ENCODE results near the gene SASH1.

The SASH1 gene

DNA sequence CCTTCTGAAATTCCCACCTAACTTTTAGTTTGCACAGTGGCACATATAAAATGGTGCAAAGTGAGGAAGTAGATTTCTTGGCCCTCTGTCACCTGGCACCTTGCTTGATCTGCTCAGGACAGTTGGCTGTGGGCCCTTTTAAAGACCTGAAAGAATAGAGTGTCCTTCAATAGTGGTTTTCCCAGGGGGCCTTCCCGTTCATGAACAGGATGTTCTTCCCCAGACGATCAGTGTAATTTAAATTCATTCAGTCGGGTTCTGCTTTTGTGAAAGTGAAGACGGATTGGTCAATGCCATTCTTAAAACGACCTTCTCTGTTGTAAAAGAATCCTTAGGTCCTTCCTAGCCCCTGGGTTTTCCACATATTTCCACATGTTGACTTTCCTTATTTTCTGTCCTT, 178.5 kb downstream of the SASH1 start:
- Histone ChIP-seq H3K27ac (ENCODE audit: low read depth, low read length) (peak overlapping the region; percentile 4), H3K9ac (ENCODE audit: low read length) (no peak overlapping the region), H3K27me3 (ENCODE audit: control insufficient read depth, insufficient read depth, low read length) (no peaks in the 10 kb centered on the region), H3K4me1 (ENCODE audit: control insufficient read depth, insufficient read depth, low read length) (peaks cover 8% of the 10 kb centered on the region), H3K4me3 (ENCODE audit: low read length) (no peak overlapping the region), H3K36me3 (ENCODE audit: control insufficient read depth, insufficient read depth, low read length) (peaks cover 6% of the 10 kb centered on the region)

DNA sequence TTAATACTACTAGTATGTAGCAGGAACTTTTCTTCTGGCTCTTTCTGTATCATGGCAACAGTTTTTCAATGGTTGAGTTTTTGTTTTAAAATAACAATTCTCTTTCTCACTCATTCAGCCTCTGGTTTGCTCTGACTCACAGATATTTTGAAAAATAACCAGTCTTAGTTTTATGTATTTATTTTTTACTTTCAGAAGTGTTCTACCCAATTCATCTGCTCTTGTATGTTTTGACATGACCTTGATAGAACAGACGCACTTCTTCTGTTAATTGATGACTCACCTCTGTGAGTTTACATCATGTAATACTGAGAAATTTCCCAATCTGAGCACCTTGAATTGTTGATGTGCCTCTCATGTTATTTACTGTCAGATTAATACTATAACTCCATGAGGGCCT, 178.9 kb downstream of the SASH1 start:
- H3K4me1 ChIP-seq (ENCODE audit: control insufficient read depth, insufficient read depth, low read length), result peaks cover 8% of the 10 kb centered on the region
- H3K36me3 ChIP-seq (ENCODE audit: control insufficient read depth, insufficient read depth, low read length), result peaks cover 6% of the 10 kb centered on the region

DNA sequence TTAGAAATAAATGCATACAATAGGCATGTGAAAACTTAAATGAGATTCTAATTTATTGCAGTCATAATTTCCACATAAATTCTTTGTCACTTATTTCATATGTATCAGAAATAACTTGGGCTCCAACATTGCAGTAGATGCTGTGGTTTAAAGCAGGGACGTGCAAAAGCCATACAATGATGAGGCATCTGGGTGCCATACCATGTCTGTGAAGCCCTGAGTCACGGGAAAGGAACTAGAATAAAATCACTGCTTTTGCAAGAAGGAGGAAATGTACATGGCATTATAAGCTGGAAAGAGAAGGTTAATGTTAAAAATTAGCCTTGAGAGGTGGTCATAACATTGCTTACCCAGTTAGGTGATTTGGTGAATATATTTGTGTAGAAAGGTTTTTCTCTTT, 180.4 kb downstream of the SASH1 start:
- H3K4me1 ChIP-seq (ENCODE audit: control insufficient read depth, insufficient read depth, low read length), result peaks cover 8% of the 10 kb centered on the region
- peaks cover 11% of the 10 kb centered on the region for H3K36me3 ChIP-seq (ENCODE audit: control insufficient read depth, insufficient read depth, low read length)
- no peak overlapping the region for H3K4me3 ChIP-seq (ENCODE audit: low read length)
- H3K27ac ChIP-seq (ENCODE audit: low read depth, low read length), result no peak overlapping the region
- no peaks in the 10 kb centered on the region for H3K27me3 ChIP-seq (ENCODE audit: control insufficient read depth, insufficient read depth, low read length)
- no peak overlapping the region for H3K9ac ChIP-seq (ENCODE audit: low read length)

More for the DNA sequence above, 178.9 kb downstream of the SASH1 start:
- H3K27ac ChIP-seq (ENCODE audit: low read depth, low read length), result peak overlapping the region; percentile 27
- no peaks in the 10 kb centered on the region for H3K27me3 ChIP-seq (ENCODE audit: control insufficient read depth, insufficient read depth, low read length)
- no peak overlapping the region for H3K4me3 ChIP-seq (ENCODE audit: low read length)
- no peak overlapping the region for H3K9ac ChIP-seq (ENCODE audit: low read length)

DNA sequence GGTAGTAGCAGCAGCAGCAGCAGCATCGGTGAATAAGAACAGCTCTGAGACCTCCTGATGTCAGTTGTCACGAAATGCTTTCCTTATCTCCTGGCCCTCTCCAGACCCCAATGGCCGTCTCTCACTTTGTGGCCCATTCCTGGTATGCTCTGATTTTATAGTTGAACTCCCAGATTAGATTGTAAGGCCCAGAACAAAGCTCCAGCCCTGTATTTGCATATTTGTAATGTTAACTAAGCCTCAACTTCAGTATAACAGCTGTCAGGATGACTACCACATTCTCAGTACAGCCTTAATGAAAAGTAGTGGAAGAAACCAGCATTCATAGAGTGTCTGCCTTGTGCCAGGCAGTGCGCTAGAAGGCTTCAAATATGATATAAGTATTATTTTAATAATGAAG, 180.9 kb downstream of the SASH1 start:
- no peak overlapping the region for H3K4me3 ChIP-seq (ENCODE audit: low read length)
- H3K9ac ChIP-seq (ENCODE audit: low read length), result no peak overlapping the region
- peaks cover 11% of the 10 kb centered on the region for H3K36me3 ChIP-seq (ENCODE audit: control insufficient read depth, insufficient read depth, low read length)
- H3K4me1 ChIP-seq (ENCODE audit: control insufficient read depth, insufficient read depth, low read length), result peaks cover 8% of the 10 kb centered on the region
- H3K27ac ChIP-seq (ENCODE audit: low read depth, low read length), result no peak overlapping the region
- H3K27me3 ChIP-seq (ENCODE audit: control insufficient read depth, insufficient read depth, low read length), result no peaks in the 10 kb centered on the region

DNA sequence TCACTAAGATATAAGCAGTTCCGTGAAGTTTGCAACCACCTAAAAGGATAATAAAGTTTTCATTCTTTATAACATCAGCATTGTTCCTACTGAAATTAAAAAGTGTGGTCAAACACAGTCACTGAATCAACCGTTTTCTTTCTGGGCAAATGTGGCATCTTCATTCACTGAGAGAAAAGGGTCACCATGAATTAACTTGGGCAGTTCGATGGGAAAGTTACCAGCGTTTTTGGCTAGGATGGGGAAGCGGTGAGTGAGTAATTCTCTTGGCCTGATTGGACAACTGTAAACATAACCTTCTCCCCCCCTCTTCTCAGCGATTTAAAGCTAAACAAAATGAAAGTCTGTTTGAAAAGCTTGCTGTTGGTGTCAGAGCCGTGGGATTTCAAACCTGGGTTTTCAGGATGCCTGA, 181.8 kb downstream of the SASH1 start:
- peaks cover 11% of the 10 kb centered on the region for H3K36me3 ChIP-seq (ENCODE audit: control insufficient read depth, insufficient read depth, low read length)
- peak overlapping the region; percentile 67 for H3K27ac ChIP-seq (ENCODE audit: low read depth, low read length)
- no peaks in the 10 kb centered on the region for H3K27me3 ChIP-seq (ENCODE audit: control insufficient read depth, insufficient read depth, low read length)
- H3K4me3 ChIP-seq (ENCODE audit: low read length), result no peak overlapping the region
- H3K4me1 ChIP-seq (ENCODE audit: control insufficient read depth, insufficient read depth, low read length), result peaks cover 8% of the 10 kb centered on the region
- no peak overlapping the region for H3K9ac ChIP-seq (ENCODE audit: low read length)

DNA sequence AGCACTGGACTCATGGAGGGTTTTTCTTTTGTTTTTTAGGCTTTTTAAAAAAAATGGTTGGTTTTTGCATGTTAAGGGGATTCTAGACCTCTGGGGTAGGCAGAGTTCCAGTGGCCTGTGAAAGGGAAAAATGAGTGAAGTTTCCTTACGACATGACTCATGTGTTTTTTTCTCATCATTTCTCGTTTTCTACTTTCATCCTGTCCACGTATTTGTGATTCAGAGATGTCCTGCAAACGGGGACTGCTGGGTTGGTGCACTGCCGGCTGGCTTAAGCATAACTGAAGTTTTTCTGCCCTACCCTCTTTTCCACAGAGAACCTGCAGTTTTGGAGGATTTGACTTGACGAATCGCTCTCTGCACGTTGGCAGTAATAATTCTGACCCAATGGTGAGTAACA, 182.3 kb downstream of the SASH1 start:
- Histone ChIP-seq H3K36me3 (ENCODE audit: control insufficient read depth, insufficient read depth, low read length) (peaks cover 9% of the 10 kb centered on the region), H3K27me3 (ENCODE audit: control insufficient read depth, insufficient read depth, low read length) (no peaks in the 10 kb centered on the region), H3K4me3 (ENCODE audit: low read length) (no peak overlapping the region), H3K9ac (ENCODE audit: low read length) (no peak overlapping the region), H3K27ac (ENCODE audit: low read depth, low read length) (peak overlapping the region; percentile 67), H3K4me1 (ENCODE audit: control insufficient read depth, insufficient read depth, low read length) (peaks cover 8% of the 10 kb centered on the region)

DNA sequence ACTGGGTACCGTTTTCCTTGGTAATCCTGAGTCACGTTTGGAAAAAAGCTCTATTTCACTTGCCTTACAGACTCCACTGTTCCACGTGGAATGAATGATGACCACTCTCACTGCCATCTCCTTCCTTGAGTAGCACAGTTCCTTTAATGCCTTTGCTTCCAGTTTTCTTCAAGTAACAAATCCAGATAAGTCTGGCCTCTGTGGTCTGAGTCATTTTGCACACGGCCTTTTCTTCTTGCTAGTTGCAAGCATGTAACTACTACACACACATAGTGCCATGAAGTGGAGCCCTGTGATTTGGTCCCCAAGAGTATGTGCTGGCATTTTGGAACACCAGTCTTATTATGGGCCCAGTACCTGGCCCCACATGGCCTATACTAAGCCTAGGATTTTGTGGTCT, 182.8 kb downstream of the SASH1 start:
- no peaks in the 10 kb centered on the region for H3K27me3 ChIP-seq (ENCODE audit: control insufficient read depth, insufficient read depth, low read length)
- H3K36me3 ChIP-seq (ENCODE audit: control insufficient read depth, insufficient read depth, low read length), result peaks cover 5% of the 10 kb centered on the region
- H3K4me3 ChIP-seq (ENCODE audit: low read length), result no peak overlapping the region
- peaks cover 8% of the 10 kb centered on the region for H3K4me1 ChIP-seq (ENCODE audit: control insufficient read depth, insufficient read depth, low read length)
- H3K9ac ChIP-seq (ENCODE audit: low read length), result no peak overlapping the region
- H3K27ac ChIP-seq (ENCODE audit: low read depth, low read length), result peak overlapping the region; percentile 67

DNA sequence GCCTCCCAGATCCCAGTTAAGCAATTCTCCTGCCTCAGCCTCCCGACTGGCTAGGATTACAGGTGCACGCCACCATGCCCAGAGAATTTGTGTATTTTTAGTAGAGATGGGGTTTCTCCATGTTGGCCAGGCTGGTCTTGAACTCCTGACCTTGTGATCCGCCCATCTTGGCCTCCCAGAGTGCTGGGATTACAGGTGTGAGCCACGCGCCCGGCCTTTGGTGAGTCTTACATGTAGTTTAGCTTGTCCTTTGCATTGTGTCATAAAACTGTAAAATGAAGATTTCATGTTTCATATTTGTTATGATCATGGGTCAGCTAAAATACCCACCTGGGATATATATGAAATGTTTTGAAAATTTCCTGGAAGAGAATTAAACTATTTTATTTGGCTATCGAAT, 183.5 kb downstream of the SASH1 start:
- Histone ChIP-seq H3K27me3 (ENCODE audit: control insufficient read depth, insufficient read depth, low read length) (no peaks in the 10 kb centered on the region), H3K4me3 (ENCODE audit: low read length) (no peak overlapping the region), H3K27ac (ENCODE audit: low read depth, low read length) (no peak overlapping the region), H3K9ac (ENCODE audit: low read length) (no peak overlapping the region), H3K36me3 (ENCODE audit: control insufficient read depth, insufficient read depth, low read length) (peaks cover 5% of the 10 kb centered on the region), H3K4me1 (ENCODE audit: control insufficient read depth, insufficient read depth, low read length) (peaks cover 8% of the 10 kb centered on the region)

DNA sequence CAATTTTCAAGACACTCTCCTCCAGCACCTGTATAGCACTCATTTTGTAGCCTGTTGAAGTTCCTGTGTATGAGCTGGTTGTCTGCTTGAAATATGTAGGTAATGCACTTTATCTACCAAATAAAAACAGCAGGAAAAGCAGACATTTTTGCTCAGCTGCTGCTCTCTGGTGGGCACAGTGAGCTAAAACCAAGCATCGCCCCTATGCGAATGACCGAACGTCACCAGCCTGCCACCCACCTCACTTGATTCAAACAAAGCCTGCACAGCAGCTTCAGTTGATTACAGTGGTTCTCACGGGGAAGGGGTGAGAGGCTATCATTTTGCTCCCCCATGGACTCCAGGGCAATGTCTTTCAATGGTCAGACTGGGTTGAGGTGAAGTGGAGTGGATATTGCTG, 185.7 kb downstream of the SASH1 start:
- Histone ChIP-seq H3K4me1 (ENCODE audit: control insufficient read depth, insufficient read depth, low read length) (peaks cover 8% of the 10 kb centered on the region), H3K4me3 (ENCODE audit: low read length) (no peak overlapping the region), H3K36me3 (ENCODE audit: control insufficient read depth, insufficient read depth, low read length) (peaks cover 13% of the 10 kb centered on the region), H3K9ac (ENCODE audit: low read length) (no peak overlapping the region), H3K27ac (ENCODE audit: low read depth, low read length) (no peak overlapping the region), H3K27me3 (ENCODE audit: control insufficient read depth, insufficient read depth, low read length) (no peaks in the 10 kb centered on the region)

DNA sequence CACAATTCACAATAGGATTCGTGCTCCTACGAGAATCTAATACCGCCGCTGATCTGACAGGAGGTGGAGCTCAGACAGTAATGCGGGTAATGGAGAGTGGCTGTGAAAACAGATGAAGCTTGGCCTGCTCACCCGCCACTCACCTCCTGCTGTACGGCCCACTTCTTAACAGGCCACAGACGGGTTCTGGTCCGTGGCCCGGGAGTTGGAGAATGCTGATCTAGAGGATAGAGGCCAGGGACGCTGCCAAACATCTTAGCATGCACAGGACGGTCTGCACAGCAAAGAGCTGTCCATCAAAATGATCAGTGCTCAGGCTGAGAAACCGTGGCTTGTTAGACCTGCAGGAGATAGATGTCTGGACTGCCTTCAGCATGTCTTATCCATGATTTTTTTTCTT, 186.4 kb downstream of the SASH1 start:
- Histone ChIP-seq H3K9ac (ENCODE audit: low read length) (no peak overlapping the region), H3K27ac (ENCODE audit: low read depth, low read length) (no peak overlapping the region), H3K4me3 (ENCODE audit: low read length) (no peak overlapping the region), H3K36me3 (ENCODE audit: control insufficient read depth, insufficient read depth, low read length) (peaks cover 18% of the 10 kb centered on the region), H3K27me3 (ENCODE audit: control insufficient read depth, insufficient read depth, low read length) (no peaks in the 10 kb centered on the region), H3K4me1 (ENCODE audit: control insufficient read depth, insufficient read depth, low read length) (peaks cover 8% of the 10 kb centered on the region)

DNA sequence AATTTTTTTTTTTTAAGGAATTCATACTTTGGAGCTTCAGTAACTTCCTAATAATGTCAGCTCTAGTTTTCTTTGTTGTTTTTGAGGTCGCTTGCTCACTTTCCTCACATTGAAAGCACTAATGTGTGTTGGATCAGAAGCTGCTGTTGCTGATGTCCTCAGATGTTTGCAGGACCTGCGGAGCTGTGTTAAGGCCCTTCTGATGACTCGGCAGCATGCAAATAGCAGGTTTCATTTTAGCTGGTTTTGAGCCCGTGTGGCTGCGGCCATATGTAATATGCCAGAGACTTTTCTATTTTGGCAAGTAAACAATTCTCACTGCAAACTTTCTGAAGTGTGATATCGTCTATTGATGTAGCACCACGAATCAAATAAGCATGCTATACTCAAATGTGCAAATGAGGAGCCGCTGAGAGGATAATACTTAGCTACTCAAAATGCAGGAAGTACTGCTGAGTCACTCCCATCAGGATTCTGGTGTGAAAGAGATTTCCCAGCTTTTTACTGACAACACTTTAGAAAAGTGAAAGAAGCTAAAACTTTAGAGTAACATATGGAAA, 187.8 kb downstream of the SASH1 start:
- Histone ChIP-seq H3K27ac (ENCODE audit: low read depth, low read length) (no peak overlapping the region), H3K4me3 (ENCODE audit: low read length) (peak overlapping the region; percentile 19), H3K4me1 (ENCODE audit: control insufficient read depth, insufficient read depth, low read length) (no peaks in the 10 kb centered on the region), H3K27me3 (ENCODE audit: control insufficient read depth, insufficient read depth, low read length) (no peaks in the 10 kb centered on the region), H3K9ac (ENCODE audit: low read length) (no peak overlapping the region), H3K36me3 (ENCODE audit: control insufficient read depth, insufficient read depth, low read length) (peaks cover 24% of the 10 kb centered on the region)

DNA sequence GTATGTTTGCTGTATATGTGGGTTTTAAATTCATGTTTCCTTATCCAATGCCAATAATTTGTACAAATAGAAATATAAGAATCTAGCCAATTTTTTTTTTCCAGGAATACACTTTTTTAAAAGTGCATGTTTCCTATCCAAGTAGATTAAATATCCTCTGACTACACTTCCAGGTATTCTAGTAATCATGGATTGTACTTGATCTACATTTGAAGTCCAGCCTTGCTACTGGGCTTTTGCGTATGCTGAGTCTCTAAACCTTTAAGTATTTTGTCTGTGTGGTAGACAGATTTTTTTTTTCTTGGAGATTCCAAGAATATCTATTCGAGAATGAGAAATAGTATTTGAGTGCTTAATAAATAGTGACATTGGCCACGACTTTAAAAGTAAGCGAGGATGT, 188.3 kb downstream of the SASH1 start:
- H3K27ac ChIP-seq (ENCODE audit: low read depth, low read length), result no peak overlapping the region
- no peak overlapping the region for H3K4me3 ChIP-seq (ENCODE audit: low read length)
- H3K4me1 ChIP-seq (ENCODE audit: control insufficient read depth, insufficient read depth, low read length), result no peaks in the 10 kb centered on the region
- H3K36me3 ChIP-seq (ENCODE audit: control insufficient read depth, insufficient read depth, low read length), result peaks cover 24% of the 10 kb centered on the region
- no peak overlapping the region for H3K9ac ChIP-seq (ENCODE audit: low read length)
- H3K27me3 ChIP-seq (ENCODE audit: control insufficient read depth, insufficient read depth, low read length), result no peaks in the 10 kb centered on the region

DNA sequence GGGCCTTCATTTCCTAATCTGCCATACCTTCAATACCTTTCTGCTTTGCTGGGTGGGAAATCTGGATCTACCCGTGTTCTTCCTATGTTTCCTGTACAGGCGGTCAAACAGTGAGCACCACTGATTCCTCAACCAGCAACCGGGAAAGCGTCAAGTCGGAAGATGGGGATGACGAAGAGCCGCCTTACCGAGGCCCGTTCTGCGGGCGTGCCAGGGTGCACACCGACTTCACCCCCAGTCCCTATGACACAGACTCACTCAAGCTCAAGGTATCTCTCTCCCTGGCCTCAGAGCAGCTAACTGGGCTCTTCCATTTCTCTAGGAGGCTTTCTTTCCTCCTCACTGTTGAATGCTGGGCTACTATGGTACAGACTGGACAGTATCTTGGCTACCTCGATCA, 190.1 kb downstream of the SASH1 start:
- Histone ChIP-seq H3K9ac (ENCODE audit: low read length) (no peak overlapping the region), H3K4me3 (ENCODE audit: low read length) (no peak overlapping the region), H3K36me3 (ENCODE audit: control insufficient read depth, insufficient read depth, low read length) (peaks cover 19% of the 10 kb centered on the region), H3K4me1 (ENCODE audit: control insufficient read depth, insufficient read depth, low read length) (no peaks in the 10 kb centered on the region), H3K27ac (ENCODE audit: low read depth, low read length) (no peak overlapping the region), H3K27me3 (ENCODE audit: control insufficient read depth, insufficient read depth, low read length) (no peaks in the 10 kb centered on the region)

All from rectal smooth muscle tissue (tissue), 1 donor.